RPMI7951 (cell line): Measurements from ENCODE around the gene SLC2A9. TPM values are rescaled to one million over a fixed set of nuclear protein-coding genes. Genes with fewer than 3 reads are reported as not detected.
"Not testable (repeated sequence)": the region's sequence is repeated elsewhere in the genome, so short reads cannot be mapped to it uniquely, and the experiment has no call there.

ENCODE experiments used
- DNase-seq: peaks from one replicate; pipeline ENCODE4 v3.0.0-alpha.2; 2012; ENCODE audit warnings: low read depth
- total RNA-seq: library from RNA; depleted of rRNA; stranded (reverse); fragments of >200 nt; shearing (Covaris generic); gene quantifications from 2 replicates; pipeline ENCODE4 v1.2.3, GENCODE V29; 2014

The SLC2A9 gene
- total RNA-seq, 1 experiment from 2014 or later = not detected

DNA sequence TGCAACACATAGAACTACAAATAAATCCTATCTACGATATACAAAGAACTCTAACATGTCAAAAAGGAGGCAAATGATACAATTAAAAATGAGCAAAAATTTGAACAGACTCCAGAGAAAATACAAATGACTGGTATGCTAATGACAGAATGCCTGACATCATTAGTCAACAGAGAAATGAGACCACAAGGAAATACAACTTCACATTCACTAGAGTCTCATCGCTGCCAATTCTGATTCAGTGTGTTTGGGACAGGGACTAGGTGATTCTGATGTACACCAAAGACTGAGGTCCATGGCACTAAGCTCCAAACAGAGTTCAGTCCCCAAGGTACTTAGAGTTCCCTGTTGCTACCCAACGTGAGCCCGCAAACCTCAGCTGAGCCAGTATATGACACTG is 23.4 kb downstream of the SLC2A9 start:
- DNase-seq = peak; percentile 6

- peak; percentile 11 for DNase-seq
Measured at GRCh38 chr4:9996319-9997110, 24.8 kb downstream of the SLC2A9 start.

DNA sequence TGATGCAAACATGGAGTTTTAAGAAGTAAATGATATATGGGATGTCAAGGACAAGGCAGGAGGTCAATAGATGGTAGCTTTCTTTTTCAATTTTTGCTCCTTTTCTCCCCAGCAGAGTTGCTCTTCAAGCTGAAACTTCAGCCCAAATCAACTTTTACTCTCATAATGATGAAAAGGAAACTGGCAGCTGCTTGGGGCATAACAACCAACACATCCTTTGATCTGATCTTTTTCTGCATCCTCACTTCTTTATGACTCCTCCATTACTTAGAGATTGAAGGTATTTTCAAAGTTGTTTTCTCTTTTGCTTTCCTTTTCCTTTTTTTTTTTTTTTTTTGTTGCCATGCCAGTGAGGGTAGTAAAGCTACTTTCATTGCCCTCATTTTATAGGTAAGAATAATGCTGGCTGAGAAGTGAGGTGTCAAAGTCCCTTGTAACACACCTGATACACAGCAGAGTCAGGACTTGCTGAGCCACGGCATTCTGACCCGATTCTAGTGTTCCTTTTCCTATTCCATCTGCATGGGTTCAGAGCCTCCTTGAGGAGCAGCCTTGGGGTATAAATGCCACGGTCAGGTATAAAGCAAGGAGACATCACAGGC is 26.9 kb downstream of the SLC2A9 start:
- no peak for DNase-seq

DNA sequence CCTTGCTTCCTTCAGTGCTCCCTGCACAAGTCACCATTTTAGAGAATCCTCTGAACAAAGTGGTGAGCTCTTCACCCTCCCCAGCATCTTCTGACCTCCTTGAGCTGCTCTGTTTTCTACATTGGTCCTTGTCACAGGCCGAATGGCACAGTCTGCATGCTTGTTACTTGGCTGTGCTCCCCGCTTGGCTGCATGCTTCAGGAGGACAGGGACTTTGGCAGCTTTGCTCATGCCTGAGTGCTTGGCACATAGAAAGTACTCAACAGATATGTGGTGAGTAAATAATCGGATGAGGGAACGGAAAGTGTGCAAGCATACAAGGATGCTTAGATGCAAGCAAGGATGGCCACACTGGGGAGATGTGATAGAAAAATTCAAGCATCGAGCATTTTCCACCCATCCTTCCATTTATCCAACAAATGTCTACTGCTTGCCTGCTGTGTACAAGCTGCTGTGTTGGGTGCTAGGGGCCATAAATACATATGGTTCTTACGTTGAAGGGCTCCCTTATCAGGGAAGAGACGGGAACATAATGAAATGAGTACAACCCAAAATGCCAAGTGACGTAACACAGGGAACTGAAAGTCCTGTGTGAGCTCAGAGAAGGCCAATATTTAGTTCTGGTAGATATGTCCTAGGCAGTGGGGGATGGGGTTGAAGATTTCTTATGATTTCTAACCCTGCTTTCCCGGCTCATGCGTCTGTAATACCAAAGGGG is 31.2 kb downstream of the SLC2A9 start:
- DNase-seq = no peak

DNA sequence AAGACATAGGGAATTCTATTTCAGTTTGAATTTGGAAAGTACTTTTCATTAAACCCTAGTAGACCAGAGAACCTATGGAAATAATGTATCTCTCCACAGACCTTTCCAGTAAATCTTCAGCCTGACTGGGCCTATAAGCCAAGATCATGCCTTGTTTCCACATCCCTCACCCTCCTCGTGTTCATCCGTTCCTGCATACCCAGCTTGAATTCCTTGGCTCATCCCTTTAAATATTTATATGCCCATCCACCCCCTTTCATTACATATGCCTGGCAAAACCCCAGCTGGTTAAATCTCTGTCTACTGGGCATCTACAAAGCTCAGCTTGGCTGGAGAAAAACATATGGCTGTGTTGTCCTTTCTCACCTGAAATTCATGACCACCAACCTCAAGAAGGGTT is 32.4 kb downstream of the SLC2A9 start:
- DNase-seq = no peak

- no peak for DNase-seq
Measured at GRCh38 chr4:9988363-9988749, 32.9 kb downstream of the SLC2A9 start.

DNA sequence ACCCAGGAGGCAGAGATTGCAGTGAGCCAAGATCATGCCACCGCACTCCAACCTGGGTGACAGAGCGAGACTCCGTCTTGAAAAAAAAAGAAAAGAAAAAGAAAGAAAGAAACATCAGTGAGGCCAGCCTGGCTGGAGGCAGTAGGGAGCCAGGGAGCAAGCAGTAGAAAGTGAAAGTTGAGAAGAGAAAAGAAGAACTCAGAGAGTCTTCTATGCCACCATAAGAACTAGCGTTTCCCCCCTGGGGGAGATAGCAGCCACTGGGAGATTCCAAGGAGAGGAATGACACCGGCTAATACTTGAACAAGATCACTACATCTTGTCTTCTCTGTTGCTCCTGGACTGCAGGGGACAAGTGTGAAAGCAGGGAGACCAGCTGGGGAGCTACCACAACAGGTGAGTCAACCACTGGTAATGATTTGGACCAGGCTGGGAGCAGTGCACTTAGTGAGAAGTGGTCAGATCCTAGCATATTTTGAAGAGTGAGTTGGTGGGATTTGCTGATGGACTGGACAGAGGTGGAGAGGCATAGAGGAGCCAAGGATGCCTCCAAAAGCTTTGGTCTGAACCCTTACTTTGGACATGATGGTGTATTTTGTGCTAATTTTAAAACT is 33.4 kb downstream of the SLC2A9 start:
- no peak for DNase-seq

- DNase-seq = no peak
Measured at GRCh38 chr4:9984621-9985020, 36.7 kb downstream of the SLC2A9 start.

DNA sequence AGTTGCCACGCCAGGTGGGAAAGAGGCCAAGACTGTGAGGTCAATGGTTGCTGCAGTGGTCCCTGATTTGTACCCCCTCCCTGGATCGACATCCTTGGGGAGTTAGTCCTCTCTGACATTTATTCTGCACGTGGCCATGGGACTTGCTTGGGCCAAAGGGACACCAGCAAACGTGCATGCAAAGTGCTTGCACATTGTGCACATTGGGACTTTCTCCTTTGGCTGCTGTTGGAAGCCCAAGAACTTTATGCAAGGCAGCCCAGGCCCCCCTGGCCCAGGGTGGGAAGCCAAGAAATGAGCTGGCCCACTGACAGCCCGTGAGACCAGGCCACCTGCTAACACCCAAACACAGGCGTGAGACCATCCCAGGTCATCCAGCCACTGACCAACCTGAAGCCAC is 38.1 kb downstream of the SLC2A9 start:
- no peak for DNase-seq

DNA sequence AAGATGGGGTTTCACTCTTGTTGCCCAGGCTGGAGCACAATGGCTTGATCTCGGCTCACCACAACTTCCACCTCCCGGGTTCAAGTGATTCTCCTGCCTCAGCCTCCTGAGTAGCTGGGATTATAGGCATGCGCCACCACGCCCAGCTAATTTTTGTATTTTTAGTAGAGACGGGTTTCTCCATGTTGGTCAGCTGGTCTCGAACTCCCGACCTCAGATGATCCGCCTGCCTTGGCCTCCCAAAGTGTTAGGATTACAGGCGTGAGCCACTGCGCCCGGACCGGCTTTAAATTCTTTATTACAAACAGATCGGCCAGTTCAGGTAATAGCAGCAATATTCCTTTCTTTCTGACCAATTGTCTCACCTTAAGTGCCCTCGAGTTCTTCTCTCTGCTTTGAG is 39.4 kb downstream of the SLC2A9 start:
- not testable (repeated sequence) for DNase-seq

DNA sequence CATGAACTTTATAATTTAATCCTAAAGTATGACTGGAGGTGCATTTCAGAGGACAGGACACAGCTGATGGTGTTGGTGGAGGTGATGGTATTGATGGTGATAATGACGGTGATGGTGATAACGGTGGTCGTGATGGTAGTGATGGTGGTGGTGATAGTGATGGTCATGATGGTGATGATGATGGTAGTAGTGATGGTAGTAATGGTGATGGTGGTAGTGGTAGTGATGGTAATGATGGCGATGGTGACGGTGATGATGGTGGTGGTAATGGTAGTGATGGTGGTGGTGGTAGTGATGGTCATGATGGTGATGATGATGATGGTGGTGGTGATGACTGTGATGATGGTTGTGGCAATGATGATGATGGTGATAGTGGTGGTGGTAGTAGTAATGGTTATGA is 40.4 kb downstream of the SLC2A9 start:
- no peak for DNase-seq

DNA sequence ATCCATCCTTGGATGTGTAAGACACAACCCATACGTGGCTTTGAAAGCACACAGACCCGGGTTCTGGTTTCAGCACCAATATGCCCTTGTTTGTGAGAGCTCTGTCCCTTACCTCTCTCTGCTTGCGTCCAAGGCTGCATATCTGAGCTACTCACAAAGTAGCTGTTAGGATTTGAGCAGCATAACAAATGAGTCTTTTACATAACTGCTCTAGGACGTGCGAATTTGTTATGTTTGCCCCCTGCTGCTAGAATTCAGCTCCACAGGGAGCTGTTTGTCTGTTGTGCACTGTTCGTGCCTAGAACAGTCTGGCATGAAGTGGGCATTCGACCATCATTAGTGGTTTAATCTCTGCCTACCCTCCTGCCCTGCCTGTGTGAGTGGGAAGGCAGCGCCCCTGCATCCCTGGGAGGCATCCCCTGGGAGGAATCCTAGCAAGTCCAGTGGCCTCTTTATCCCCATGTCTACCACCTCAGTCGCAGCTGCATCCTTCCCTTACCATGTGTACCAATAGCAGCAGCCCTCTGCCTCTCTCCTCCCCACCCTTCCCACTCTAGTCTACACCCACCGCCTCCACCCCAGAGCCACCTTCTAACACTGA is 42.1 kb downstream of the SLC2A9 start:
- DNase-seq = no peak

GRCh38 chr4:9977518-9978031 is 43.7 kb downstream of the SLC2A9 start:
- DNase-seq = no peak

- DNase-seq = no peak
Measured at GRCh38 chr4:9976781-9977180, 44.5 kb downstream of the SLC2A9 start.

- no peak for DNase-seq
Measured at GRCh38 chr4:9976293-9976692, 45.0 kb downstream of the SLC2A9 start.

- DNase-seq = no peak
Measured at GRCh38 chr4:9971711-9972110, 49.6 kb downstream of the SLC2A9 start.

DNA sequence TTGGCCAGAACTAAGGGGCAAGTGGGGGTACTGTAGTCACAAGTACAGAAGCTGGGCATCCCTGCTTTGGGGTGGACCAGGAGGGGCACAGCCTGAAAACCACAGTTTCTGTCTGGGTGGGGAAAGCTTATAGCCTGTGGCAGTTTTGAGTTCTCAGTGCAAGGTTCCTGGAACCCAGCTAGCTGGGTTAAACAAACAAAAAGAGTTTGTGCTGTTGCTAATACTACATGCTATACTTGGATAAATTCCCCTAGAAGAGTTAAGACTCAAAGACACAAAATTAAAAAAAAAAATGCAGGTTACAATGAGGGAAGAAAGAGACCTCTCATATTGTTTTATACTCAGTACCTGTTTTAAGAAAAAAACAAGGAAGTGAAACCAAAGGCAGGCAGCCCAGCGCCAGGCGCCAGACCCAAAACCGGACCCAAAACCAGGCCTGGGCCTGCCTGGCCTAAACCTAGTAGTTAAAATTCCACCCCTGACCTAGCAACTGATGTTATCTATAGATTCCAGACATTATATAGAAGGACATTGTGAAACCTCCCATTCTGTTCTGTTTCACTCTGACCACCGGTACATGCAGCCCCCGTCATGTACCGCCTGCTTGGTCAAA is 50.8 kb downstream of the SLC2A9 start:
- DNase-seq = no peak

GRCh38 chr4:9969526-9970398 is 51.5 kb downstream of the SLC2A9 start:
- peak; percentile 4 for DNase-seq

DNA sequence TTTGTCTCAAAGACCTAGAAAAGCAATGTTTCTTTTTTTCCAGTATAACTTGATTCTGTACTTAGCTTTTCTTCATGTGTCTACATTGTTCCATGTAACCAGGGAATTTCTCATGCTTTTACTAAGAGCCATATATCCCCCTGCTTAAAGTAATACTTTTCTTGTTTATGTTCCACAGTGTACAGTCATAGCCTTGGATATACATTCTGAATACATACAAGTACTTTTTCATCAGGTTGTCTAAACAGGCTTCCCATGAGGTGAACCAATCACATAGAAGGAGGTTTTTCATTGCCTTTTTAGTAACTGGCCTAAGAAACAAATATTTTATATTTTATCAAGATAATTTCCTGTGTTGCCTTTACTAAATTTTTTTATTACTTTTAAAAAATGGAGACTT is 52.8 kb downstream of the SLC2A9 start:
- no peak for DNase-seq

DNA sequence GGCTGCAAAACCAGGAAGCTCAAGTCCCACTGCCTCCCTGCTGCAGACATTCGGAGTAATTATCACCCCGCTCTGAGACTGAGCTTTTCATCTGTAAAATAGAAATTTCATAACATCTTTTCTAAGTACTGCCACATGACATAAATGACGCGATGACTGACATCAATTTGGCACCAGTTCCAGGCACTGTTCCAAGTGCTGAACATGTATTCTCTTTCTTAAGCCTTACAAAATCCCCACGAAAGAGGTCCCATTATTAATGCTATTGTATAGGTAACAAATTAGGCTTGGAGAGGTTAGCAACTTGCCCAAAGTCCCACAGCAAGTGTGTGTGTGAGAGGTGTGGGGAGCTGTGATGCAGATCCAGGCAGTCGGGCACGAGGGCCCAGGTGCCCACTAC is 56.4 kb downstream of the SLC2A9 start:
- no peak for DNase-seq
